DMS53 treated with DMSO at 0.1 percent for 48 hours (cell line): Measurements from ENCODE around the gene LMAN2L.
"Not testable (repeated sequence)": the region's sequence is repeated elsewhere in the genome, so short reads cannot be mapped to it uniquely, and the experiment has no call there.

ENCODE experiments used
- DNase-seq: peaks from one replicate; lab custom pipeline; 2025; ENCODE audit not compliant: unreplicated experiment; lab: John Stamatoyannopoulos, UW

Gene LMAN2L

DNA sequence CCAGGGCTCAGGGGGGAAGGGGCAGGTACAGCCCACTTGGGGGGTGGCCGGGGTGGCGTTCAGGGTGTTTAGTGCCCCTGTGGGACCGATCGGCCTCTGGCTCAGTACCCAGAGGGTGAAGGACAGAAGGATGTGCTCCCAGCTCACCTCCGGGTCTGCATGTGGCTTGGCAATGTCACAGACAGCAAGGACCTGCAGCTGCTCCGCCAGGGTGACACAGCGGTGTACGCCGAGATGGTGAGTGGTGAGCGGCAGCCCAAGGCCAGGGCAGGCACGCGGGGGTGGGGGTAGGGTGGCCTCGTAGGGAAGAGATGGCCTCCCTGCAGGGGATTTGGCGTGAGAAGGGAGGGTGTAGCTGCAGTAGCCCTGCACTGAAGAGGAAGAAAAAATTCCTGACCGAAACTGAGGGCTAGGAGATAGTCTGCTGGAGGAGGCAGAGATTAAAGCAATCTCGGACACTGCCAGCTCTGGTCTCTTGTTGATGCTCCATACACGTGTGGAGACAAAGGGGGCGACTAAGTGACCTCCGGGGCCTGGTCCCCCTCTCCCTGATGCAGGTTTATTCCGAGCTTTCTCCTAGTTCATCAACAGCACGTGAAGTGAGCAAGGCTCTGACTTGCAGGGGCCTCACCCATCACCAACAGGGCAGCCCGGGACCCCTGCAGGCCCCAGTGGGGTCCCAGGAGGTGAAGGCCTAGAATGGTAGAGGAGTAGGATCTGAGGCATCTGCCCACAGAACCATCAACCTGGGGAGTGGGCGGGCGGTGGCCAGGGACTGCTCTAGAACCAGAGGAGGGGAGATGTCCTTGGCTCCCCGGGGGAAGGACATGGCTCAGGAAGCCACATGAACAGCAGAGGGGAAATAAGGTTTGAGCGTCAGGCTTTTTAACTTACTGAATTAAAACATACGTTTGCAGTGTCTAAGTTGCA, 51.9 kb downstream of the LMAN2L start:
- DNase-seq = no peak

- DNase-seq = no peak
Measured at GRCh38 chr2:96687266-96687665, 52.6 kb downstream of the LMAN2L start.

GRCh38 chr2:96685577-96686459, 54.0 kb downstream of the LMAN2L start:
- peak; percentile 36 for DNase-seq

DNA sequence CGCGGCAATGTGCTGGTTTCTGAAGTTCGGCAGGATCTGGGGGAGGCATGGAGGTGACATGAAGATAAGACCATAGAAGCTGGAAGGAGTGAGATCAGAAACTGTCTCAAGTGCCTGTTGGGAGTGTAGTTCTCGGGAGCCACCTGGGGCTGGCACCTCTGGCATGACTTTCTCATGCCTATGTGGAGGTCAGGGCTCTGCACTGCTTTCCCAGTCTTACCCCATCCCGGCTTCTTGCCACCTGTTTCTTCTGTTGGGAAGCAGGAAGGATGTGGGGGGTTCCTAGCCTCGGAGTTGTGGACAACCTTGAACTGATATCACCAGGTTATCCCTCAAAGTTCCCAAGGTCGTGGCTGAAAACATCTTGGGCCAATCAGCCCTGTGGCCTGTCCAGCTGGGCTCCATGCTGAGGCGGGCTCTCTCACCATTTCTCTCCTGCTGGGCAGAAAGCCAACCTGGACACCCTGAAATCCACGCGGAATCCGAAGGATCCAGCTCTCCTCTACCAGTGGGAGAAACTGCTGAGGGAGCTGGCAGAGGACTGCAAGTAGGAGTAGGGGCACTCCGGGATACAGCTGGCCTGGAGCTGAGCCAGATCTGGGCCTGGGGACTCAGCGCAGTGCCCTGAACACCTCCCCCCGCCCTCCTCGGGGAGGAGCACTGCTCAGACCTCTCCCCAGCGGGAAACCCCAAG, 54.8 kb downstream of the LMAN2L start:
- no peak for DNase-seq

- no peak for DNase-seq
Measured at GRCh38 chr2:96683972-96684820, 55.7 kb downstream of the LMAN2L start.

- no peak for DNase-seq
Measured at GRCh38 chr2:96683307-96683706, 56.6 kb downstream of the LMAN2L start.

GRCh38 chr2:96681540-96681939, 58.3 kb downstream of the LMAN2L start:
- DNase-seq = no peak

DNA sequence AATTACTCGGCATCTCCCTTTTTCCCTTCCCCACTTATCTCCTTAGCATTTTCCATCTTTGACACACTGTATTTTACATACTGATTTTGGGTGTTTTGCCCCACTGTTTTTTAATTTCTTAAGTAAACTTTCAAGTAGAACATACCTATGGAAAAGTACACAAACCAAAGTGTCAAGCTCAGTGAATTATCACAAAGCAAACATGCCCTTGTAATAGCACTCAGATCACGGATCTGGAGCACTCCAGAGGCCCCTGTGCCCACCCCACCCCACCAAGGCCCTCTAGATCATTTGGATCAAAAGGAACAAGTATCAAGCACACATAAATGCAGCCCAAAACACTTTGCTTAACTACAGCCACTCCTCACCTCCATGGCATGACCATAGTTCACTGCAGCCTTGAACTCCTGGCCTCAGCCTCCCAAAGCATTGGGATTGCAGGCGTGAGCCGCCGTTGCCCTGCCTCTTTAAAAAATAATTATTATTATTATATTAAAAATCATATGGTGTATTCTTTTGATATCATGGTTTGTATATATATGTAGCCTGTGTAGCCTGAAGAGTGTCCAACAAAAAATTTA, 59.2 kb downstream of the LMAN2L start:
- DNase-seq = no peak

DNA sequence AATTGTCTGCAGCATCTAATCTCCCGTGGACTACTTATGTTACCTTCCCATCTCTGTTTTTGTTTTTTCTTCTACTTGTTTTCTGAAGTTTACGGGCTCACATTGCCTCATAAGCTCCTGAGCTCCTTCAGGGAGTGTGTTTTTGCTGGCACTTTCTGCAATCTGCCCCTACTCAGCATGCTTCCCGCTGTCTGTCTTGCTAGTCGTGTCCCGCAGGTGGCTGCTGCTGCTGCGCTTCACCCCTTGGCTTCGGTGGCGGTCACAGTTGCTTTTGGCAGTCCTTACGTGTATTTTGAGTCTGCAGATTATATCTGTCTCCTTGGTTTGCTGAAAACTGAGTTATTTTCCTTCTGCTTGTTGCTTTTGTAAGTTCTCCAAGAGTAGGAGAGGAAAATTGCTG, 60.0 kb downstream of the LMAN2L start:
- DNase-seq = no peak

GRCh38 chr2:96669539-96670215, 70.2 kb downstream of the LMAN2L start:
- no peak for DNase-seq

DNA sequence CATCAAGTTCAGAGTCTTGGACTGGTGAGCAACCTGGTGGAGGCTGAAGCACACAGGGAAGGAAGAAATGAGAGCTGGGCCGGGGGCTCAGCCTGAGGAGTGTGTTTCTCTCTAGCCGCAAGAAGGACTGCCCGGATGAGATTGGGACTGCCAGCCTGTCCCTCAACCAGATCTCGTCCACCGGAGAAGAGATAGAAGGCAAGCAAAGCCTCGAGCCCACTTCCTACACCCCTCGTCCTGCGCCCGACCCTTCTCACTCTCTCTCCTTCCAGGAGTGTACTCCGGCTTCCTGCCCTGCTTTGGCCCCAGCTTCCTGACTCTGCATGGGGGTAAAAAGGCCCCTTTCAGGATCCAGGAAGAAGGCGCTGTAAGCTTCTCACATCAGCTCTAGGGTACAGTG, 71.1 kb downstream of the LMAN2L start:
- DNase-seq = no peak

DNA sequence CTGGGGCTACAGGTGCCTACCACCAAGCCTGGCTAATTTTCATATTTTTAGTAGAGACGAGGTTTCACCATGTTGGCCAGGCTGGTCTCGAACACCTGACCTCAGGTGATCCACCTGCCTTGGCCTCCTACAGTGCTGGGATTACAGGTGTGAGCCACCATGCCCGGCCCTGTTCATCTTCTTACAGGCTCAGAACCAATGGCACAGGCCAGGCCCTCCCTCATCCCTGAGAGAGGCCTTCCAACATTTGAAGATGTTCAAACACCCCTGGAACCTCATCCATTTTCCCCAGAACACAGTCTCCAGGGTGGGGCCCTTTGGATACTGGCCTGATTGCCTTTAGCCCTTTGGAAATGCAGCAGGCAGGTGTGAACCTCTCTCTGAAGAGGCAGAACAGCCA, 74.1 kb downstream of the LMAN2L start:
- DNase-seq = not testable (repeated sequence)

GRCh38 chr2:96665083-96665569, 74.7 kb downstream of the LMAN2L start:
- no peak for DNase-seq

- no peak for DNase-seq
Measured at GRCh38 chr2:96664366-96664925, 75.4 kb downstream of the LMAN2L start.

DNA sequence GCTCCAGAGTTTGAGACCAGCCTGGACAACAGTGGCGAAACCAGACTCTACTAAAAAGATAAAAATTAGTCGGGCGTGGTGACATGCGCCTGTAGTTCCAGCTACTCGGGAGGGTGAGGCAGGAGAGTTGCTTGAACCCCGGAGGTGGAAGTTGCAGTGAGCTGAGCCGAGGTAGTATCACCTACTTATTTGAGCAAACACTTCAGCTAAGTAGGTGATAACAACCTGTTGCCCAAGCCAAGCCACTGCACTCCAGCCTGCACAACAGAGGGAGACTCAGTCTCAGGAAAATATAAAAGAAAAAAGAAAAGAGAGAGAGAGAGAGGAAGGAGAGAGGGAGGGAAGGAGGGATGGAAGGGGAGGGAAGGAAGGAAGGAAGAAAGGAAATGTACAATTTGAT, 76.0 kb downstream of the LMAN2L start:
- no peak for DNase-seq

GRCh38 chr2:96663177-96663576, 76.7 kb downstream of the LMAN2L start:
- DNase-seq = no peak

DNA sequence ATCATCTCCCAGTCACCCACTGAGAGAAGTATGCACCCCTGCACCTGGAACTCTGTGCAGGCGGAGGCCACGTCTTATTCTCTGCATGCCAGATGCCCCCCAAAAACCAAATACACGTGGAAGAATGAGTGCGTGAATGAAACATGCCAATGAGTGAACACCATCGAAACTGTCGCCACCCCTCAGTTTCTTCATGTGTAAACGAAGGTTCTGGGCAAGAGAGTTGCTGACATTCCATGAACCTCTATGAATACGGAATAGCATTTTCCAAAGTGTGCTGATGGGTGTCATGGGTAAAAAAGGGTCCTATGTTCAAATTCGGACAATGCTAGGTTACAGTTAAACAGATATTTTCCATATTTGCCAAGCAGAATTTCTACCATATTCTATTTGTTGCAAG, 77.5 kb downstream of the LMAN2L start:
- no peak for DNase-seq

GRCh38 chr2:96661324-96661723, 78.5 kb downstream of the LMAN2L start:
- DNase-seq = no peak

GRCh38 chr2:96656540-96656939, 83.3 kb downstream of the LMAN2L start:
- DNase-seq = no peak
